Left ventricle myocardium inferior (tissue), 1 donor: Measurements from ENCODE around the gene MPND. TPM values are rescaled to one million over a fixed set of nuclear protein-coding genes. Genes with fewer than 3 reads are reported as not detected.
A peak's percentile ranks its signal among the peaks of the same experiment; 100 is the strongest.

Experiments used
- DNase-seq: peaks from one replicate; pipeline ENCODE4 v3.0.0-alpha.2; 2020
- H3K27ac ChIP-seq: fragments of 200-600 bp; replicated peaks from 2 replicates; pipeline ENCODE4 v1.8.0; 2021
- H3K27me3 ChIP-seq: fragments of 200-600 bp; 2 replicates; pipeline ENCODE4 v1.8.0; 2021; ENCODE audit warnings: low read depth
- H3K36me3 ChIP-seq: fragments of 200-600 bp; 2 replicates; pipeline ENCODE4 v1.8.0; 2021
- H3K4me1 ChIP-seq: fragments of 200-600 bp; 2 replicates; pipeline ENCODE4 v1.8.0; 2021
- H3K4me3 ChIP-seq: fragments of 200-600 bp; 2 replicates; pipeline ENCODE4 v1.8.0; 2021; ENCODE audit warnings: mild to moderate bottlenecking, moderate library complexity
- H3K9me3 ChIP-seq: fragments of 200-600 bp; replicated peaks from 2 replicates; pipeline ENCODE4 v1.8.0; 2021
- CTCF ChIP-seq: fragments of 200-600 bp; IDR thresholded peaks from 2 replicates; pipeline ENCODE4 v1.8.0; 2021; ENCODE audit warnings: antibody characterized with exemption, mild to moderate bottlenecking, borderline replicate concordance
- intact Hi-C: fragments of 100-400 bp; cut with micrococcal nuclease; formaldehyde crosslinking; loops from one replicate; pipeline ENCODE4 v1.11.0; 2022
- total RNA-seq: library from RNA; stranded (reverse); fragmentation: NEBNext Ultra II Directional; extraction: Animal tissue kit (Norgen Biotek cat#: 25700); gene quantifications from one replicate; pipeline ENCODE4 v1.2.1, GENCODE V29; 2021
- donor health status: DM: no; HTN: yes; CAD: no; lungs with severe emphysema.

The MPND gene
- total RNA-seq, 1 donor from 2014 or later: 19.2 TPM

DNA sequence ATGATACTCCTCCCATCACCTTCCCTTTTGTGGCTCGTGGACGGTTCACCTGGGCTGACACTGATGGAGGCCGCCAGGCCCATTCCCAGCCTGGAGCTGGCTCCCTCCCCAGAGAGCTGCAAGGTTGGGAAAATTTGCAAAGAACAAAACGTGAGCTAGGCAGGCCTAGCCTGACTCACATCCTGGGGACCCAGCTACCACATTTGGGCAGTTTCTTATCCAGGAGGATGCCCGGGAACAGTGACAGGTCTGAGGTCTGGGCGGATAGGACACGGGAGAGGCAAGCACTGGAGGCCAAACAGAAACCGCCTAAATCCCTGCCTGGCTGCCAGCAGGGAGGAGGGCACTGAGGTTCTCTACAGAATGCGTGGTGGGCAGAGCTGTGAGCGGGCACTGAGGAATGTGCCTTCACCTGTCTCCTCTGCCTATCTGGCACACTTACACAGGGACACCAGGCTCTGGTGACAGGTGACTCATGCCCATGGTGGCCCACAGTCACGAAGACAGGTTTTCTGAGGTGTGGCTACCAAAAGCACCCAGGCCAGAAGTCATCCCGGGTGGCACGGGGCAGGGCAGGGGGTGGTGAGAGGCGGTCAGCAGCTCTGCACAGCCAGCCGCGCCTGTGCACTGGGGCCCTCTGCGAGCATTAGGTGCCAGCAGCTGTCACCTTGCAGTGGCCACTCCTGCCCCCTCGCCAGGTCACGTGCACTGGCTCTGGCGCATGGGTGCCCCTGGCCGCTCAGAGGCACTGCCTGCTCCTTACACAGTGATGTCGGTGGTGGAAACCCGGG lies 33.8 kb downstream of the MPND start:
- DNase-seq: no peak
- H3K4me1 ChIP-seq: peaks cover 85% of the 10 kb centered on the region
- intact Hi-C loops: no loop called here
- H3K4me3 ChIP-seq: no peak overlapping the region
- no peaks in the 10 kb centered on the region for H3K9me3 ChIP-seq
- TF ChIP-seq CTCF: no peak
- no peaks in the 10 kb centered on the region for H3K36me3 ChIP-seq
- no peaks in the 10 kb centered on the region for H3K27me3 ChIP-seq
- peak overlapping the region; percentile 18 for H3K27ac ChIP-seq

- no peaks in the 10 kb centered on the region for H3K36me3 ChIP-seq
- no peak for TF ChIP-seq CTCF
- intact Hi-C loops: no loop called here
- DNase-seq: no peak
- no peaks in the 10 kb centered on the region for H3K27me3 ChIP-seq
- H3K4me1 ChIP-seq: peaks cover 68% of the 10 kb centered on the region
- H3K9me3 ChIP-seq: no peaks in the 10 kb centered on the region
- H3K4me3 ChIP-seq: no peak overlapping the region
- peak overlapping the region; percentile 88 for H3K27ac ChIP-seq
Measured at GRCh38 chr19:4378886-4379285, 35.5 kb downstream of the MPND start.

- no peak for TF ChIP-seq CTCF
- no peak for DNase-seq
- H3K27me3 ChIP-seq: no peaks in the 10 kb centered on the region
- H3K9me3 ChIP-seq: no peaks in the 10 kb centered on the region
- H3K4me1 ChIP-seq: peaks cover 61% of the 10 kb centered on the region
- H3K4me3 ChIP-seq: peak overlapping the region; percentile 25
- intact Hi-C loops: no loop called here
- H3K36me3 ChIP-seq: peaks cover 6% of the 10 kb centered on the region
- H3K27ac ChIP-seq: peak overlapping the region; percentile 88
Measured at GRCh38 chr19:4379383-4380253, 36.3 kb downstream of the MPND start.

DNA sequence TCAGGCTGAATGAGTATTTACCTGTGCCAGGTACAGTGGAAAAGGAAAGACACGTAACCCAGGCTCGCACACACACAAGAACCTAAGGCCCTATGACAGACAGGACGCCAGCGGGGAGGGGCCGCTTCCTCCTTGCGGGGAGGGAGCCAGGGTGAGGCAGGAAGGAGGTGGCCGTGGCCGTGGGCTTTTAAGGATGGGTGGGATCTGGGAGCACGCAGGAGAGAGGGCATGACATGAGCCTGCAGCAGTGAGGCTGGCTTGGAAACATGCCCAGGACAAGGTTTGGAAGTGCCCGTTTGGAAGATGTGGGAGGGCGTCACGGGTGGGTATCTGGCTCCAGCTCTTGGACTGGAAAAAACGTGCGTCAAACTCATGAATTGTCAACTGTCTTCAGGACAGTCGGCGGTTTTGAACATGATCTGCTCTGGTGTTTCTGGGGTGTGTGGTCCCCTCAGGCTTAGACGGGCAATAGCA lies 36.9 kb downstream of the MPND start:
- no peak for TF ChIP-seq CTCF
- H3K27me3 ChIP-seq: no peaks in the 10 kb centered on the region
- peaks cover 11% of the 10 kb centered on the region for H3K36me3 ChIP-seq
- DNase-seq: peak; percentile 55
- intact Hi-C loops: no loop called here
- H3K4me3 ChIP-seq: peak overlapping the region; percentile 25
- H3K9me3 ChIP-seq: no peaks in the 10 kb centered on the region
- H3K27ac ChIP-seq: peak overlapping the region; percentile 88
- peaks cover 54% of the 10 kb centered on the region for H3K4me1 ChIP-seq

- no peak overlapping the region for H3K27ac ChIP-seq
- intact Hi-C loops: no loop called here
- peaks cover 23% of the 10 kb centered on the region for H3K36me3 ChIP-seq
Measured at GRCh38 chr19:4385291-4386040, 42.1 kb downstream of the MPND start.

More at GRCh38 chr19:4385291-4386040, 42.1 kb downstream of the MPND start:
- DNase-seq: no peak
- Histone ChIP-seq H3K27me3 (no peaks in the 10 kb centered on the region), H3K9me3 (no peaks in the 10 kb centered on the region), H3K4me3 (no peak overlapping the region), H3K4me1 (peaks cover 40% of the 10 kb centered on the region)
- no peak for TF ChIP-seq CTCF
